ENCODE data around the gene SLC29A2.
"Not testable (repeated sequence)": the region's sequence is repeated elsewhere in the genome, so short reads cannot be mapped to it uniquely, and the experiment has no call there.

Gene SLC29A2

DNA sequence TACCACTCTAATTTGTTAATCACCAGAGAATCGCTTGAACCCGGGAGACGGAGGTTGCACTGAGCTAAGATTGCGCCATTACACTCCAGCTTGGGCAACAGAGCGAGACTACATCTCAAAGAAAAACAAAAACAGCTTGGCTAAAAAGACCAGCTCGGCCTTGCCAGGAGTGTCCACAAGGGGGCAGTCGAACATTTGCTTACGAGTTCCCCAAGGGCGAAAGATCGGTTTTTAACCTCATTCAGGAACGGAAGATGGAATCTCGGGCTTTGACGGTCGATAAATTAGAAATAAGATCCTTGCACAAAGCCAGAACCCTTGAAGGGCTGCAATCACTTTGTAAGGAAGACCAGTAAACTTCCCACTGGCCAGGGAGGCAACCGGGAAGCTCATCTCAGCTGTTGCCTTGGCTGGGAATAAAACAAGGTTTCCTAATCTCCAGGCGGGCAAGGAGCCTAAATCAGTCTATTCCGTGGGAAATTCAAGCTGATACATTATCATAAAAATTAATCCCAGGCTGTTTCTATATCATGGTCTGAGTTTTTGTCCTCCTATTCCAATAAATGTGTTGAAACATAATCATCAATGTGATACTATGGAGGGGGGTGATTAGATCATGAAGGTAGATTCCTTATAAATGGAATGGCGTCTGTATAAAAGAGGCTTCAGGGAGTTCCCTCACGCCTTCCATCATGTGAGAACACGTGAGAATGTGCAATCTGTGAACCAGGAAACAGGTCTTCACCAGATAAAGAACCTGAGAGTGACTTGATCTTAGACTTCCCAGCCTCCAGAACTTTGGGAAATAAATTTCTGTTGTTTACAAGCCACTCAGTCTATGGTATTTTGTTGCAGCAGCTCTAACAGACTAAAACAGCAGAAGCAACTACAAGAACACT, 14.9 kb upstream of the SLC29A2 start:
- peak; percentile 77 for DNase-seq (ENCODE audit: low read depth)

DNA sequence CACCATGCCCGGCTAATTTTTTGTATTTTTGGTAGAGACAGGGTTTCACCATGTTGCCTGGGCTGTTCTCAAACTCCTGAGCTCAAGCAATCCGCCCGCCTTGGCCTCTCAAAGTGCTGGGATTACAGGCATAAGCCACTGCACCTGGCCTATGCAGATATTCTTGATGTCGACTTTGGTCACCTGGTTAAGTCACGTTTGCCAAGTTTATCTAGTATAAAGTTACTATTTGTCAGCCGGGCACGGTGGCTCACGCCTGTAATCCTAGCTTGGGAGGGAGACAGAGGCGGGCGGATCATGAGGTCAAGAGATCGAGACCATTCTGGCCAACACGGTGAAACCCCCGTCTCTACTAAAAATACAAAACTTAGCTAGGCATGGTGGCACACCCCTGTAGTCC, 12.8 kb upstream of the SLC29A2 start:
- DNase-seq (ENCODE audit: low read depth), result not testable (repeated sequence)

DNA sequence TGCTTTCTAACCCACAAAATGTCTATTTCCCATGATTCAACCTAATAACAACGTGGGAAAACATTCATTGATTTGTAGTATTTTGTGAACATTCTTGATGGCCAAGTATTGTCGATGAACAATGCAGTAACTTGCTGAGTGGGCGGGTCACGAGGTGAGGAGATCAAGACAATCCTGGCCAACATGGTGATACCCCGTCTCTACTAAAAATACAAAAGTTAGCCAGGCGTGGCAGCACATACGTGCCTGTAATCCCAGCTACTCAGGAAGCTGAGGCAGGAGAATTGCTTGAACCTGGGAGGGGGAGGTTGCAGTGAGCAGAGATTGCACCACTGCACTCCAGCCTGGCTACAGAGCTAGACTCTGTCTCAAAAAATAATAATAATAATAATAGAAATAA, 8.7 kb upstream of the SLC29A2 start:
- not testable (repeated sequence) for DNase-seq (ENCODE audit: low read depth)

DNA sequence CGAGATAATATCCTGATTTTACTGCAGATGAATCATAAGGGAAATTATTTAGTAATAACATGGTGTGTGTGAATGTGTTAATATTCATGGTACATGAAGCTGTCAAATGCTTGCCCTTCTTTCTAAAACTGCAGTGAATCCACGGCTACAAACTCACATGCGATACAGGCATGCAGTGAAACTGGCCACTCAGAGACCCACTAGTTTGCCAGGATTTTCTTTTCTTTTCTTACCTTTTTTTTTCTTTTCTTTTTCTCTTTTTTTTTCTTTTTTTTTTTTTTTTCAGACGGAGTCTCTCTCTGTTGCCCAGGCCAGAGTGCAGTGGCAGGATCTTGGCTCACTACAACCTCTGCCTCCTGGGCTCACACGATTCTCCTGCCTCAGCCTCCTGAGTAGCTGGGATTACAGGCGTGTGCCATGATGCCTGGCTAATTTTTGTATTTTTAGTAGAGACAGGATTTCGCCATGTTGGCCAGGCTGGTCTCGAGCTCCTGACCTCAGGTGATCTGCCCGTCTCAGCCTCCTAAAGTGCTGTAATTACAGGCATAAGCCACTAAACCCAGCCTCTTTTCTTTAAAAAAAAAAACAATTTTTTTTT, 2.2 kb upstream of the SLC29A2 start:
- DNase-seq (ENCODE audit: low read depth), result not testable (repeated sequence)

DNA sequence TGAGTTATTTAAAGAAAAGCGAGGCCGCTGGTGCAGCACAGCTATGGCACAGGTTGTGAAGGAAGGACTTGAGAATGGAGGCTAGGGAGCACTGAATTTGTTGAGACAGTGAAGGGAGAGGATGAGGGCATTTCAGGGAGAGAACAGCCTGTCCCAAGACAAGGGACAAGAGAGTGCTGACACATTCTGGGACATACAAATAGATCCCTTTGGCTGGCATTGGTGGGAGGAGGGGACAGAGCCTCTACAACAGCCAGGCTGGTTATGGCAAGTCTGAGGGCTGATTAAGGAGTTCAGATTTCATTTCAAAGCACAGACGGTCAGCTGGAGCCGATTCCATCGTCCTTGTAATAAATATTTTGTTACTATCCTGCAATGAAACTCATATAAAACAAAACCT, 1.7 kb upstream of the SLC29A2 start:
- no peak for DNase-seq (ENCODE audit: low read depth)

DNA sequence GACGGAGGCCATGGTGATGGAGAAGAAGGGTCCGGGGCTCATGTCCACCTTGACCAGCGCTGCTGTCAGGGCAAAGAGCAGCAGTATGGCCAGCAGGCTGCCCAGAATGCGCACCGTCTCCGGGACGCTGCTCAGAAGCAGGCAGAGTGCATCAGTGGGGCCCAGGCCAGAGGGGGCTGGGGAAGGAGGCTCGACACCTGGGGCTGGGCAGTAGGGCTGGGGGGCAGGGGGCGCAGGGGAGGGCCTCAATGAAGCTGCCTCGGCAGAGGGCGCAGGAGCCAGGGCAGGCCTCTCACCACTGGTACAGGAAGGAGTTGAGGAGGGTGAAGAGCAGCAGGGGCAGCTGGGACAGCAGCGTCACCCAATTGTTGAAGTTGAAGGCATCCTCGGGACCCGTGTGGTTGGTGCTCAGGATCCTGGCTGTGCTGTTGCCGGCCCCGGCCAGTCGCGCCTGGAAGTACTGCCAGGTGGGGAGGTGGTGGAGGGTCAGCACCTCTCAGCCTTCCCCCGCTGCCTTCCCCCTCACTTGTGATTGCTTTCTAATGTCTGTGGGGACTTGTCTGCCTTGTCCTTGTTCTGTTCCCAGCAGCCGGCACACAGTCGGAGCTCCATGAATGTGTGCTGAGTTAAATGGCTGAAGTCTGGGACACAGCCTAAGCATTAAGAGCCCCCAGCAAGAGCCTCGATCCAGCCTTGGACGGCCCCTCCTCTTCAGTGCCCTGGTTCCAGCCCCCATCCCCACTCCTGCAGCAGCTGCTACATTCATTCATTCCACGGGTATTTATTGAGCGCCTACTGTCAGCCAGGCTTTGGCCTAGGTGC, 2.3 kb downstream of the SLC29A2 start:
- DNase-seq (ENCODE audit: low read depth), result no peak

DNA sequence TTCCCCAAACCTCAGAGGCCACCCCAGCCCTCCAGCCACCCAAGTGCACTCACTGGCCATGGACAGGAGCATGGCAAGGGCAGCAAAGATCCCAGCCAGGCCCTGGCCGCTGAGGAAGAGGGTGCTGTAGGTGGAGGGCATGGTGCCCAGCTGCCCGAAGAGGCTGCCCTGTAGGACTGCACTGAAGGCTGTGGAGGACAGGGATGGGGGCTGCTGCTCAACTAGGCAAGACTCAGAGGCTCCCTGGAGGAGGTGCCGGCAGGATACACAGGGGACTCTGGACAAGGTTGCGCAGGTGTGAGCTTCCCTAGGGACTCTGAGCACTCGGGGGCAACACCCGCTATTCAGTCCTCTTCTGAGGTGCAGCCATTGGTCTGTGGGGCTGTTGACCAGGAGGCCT, 3.1 kb downstream of the SLC29A2 start:
- no peak for DNase-seq (ENCODE audit: low read depth)

DNA sequence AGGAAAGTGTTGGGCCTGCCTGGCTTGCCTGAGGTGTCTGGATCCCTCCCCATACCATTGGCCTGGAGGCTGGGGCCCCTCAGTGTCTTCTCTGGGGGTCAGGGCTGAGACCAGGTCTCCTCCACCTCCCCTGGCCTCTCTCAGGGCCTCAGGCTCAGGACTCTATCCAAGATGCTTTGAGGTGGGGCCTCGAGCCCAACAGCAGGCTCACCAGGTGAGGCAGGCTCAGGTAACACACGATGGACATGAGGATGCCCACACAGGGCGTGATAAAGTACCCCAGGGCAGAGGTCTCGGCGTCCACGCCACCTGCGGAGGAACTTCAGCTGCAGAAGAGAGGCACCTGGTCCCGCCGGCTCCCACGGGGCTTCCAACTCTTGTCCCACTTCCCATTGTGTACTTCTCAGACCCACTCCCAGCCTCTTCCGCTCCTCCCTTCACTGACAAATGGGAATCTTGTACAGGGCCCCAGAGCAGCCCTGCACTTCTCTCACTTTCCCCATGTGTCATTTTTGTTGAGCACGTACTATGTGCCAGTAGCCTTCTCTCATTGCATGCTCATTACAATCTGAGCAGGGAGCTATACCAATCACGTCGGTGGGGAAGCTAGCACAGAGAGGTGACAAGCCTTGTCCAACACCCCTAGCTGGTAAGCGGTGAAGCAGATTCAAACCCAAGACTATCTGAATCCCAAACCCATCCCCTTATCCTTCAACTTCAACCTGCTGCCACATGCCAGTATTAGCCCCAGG, 3.8 kb downstream of the SLC29A2 start:
- no peak for DNase-seq (ENCODE audit: low read depth)

DNA sequence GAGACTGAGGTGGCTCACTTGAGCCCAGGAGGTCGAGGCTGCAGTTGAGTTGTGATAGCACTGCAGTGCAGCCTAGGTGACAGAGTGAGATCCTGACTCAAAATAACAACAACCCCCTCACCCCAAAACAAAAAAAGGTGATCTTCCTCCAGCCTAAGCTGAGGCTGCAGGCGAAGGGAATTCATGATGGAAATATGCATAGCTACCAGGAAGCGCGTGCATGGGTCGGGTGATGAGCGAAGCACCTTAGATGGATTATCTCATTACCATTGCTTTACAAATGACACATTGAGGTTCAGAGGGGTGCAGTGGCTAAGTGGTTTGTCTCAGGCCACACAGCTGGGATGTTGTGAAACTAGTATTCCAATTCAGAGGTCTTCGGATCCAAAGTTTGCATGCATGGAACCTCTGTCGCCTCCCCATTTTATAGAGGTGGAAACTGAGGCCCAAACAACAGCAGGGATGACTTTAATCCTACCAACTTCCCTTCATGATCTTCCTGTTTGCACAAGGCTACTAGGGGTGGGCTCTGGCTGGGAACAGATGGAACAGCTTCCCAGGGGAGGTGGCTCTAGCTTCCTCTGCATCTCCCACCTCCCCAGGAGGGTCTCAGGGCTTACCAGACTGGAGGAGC, 4.6 kb downstream of the SLC29A2 start:
- DNase-seq (ENCODE audit: low read depth), result no peak

DNA sequence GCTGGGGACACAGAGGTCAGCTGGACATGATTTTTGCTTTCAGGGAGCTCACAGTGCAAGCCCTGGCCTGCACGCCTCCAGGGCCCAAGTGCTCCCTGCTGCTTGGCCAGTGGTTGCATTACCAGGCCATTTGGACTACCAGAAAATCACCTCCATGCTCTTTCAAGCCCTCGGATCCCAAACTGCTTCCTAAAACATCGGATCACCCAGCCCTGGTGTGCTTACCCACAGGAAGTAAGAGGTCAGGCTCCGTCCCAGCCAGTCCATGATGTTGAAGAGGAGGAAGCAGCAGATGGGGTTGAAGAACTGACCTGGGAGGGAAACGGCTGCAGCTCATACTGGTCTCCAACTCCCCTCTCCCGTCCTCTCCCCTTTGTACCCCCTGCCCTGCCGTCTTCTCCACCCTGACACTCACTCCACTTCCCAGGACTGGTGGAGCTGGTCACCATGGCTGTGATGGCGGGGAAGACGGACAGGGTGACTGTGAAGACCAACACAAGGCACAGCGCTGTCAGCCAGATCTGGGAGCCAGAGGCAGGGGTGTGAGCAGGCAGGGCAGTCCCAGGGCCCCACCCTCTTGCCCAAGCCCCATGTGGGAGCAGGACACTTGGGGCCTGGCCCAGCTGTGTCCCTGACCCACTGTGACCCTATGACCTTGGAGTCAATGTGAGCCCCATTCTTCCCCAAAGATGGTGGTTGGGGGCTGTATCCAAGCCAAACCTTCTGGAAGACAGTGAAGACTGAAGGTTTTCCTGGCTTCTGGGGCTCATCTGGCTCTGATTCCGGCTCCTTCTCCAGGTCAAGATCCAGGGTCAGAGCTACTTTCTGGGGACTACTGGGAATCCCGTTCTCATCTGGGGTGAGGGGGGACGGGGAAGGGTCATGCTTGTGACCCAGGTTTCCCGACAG, 5.6 kb downstream of the SLC29A2 start:
- DNase-seq (ENCODE audit: low read depth), result no peak

DNA sequence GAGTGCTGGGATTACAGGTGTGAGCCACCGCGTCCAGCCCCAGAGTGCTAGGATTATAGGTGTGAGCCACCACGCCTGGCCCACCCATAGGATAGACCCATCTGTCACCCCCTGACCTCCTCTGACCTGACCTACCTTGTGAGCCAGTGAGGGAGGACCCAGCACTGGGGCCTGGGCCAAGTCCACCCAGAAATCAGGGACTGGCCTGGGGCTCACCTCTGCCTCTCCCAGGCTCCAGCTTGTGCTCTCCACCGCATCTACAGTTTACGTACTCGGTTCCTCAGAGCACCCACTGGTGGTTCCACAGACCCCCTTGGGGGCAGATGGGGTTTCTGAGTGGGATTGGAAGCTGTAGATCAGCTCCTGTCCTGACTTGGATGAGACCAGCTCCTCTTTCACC, 6.4 kb downstream of the SLC29A2 start:
- no peak for DNase-seq (ENCODE audit: low read depth)

DNA sequence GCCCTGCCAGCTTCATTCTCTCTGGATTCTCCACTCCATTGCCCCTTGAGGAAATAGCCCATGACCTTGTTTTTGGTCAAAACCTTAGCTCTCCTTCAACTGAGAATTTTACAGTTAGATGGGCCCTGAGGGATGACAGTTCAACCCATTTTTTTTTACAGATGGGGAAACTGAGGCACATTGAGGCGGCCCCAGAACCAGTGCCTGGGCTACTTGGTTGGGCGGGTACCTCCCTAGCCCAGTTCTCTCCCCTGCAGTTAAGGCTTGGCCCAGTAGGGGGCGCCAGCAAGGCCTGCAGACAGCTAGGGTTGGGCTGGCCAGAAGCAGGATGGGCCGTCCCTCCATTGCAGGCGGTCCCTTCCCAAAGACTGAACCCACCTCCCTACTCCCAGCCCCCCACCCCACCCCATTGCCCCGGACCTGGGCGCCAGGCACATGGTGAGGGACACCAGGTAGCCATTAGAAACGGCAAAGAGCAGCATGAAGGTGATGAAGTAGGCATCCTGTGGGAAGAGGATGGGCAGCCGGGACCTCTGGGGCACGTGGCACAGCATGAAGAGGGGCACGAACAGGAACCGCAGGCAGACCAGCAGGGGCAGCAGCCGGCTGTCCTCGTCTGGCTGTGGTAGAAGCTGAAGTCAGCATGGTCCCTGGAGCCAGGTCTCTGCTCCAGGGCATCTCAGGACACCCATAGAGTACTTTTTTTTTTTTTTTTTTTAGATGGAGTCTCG, 7.6 kb downstream of the SLC29A2 start:
- DNase-seq (ENCODE audit: low read depth), result no peak

DNA sequence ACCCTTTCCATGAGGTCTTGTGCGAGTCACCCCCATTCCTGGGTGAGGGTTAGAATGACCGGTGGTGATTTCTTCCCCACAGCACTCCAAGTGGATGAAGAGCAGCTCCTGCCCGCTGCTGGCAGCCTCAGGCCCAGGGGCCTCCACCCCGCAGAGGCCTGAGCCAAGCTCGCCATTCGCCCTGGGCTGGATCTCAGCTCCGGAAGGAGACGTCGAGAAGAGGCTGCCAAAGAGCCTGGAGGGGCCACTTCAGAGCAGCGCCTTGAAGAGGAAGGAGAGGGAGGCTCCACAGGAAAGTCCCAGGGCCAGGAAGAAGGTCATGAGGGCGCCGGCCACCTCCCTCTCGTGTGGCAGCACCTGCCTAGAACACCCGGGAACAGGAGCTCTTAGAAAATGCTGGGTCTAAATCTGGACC, 8.4 kb downstream of the SLC29A2 start:
- no peak for DNase-seq (ENCODE audit: low read depth)

DNA sequence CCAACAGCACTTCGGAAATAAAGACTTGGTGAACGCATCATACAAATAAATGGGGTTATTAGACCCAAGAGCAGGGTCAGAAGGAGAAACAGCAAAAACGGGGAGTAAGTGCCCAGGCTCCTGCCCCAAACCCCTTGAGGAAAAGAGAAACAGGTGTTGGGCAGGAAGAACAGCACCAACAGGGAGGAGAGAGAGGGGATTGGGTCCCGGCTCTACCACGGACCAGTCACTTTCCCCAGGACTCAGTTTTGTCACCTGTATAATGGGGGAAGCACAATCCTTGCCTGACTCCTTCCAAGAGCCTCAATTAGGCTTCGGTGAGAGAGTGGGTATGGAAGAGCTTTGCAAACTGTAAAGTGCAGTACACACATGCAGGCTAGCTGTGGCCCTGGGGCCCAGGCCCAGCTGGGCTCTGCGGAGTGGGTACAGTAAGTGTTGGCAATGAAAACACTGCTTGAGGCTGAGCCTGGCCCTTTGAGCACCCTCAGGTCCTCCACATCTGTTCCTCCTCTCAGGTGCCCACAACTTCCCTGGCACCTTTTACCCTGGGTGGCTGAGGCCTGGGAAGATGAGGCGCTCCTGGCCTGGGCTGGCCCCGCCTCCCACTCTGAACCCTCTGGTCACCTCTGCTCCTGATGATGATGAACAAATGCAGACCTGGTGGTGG, 8.9 kb downstream of the SLC29A2 start:
- DNase-seq (ENCODE audit: low read depth), result no peak

DNA sequence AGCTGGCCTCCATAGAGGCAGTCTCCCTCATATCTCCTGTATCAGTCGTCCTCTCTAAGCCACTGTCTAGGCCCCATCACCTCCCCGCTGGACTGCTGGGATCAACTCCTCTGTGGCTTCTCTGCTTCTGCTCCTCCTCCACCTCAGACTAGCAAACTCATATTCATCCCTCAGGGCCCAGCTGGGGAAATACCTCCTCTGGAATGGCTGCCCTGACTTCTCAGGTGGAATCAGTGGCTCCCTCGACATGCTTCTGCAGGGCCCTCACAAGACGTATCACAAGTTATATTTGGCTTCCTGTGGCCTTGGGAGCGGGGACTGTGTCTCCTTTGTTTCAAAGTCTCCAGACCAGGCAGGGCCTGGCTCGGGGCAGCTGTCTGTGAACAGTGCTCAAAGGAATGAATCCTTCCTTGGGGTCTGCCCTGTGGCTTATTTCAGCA, 10.0 kb downstream of the SLC29A2 start:
- no peak for DNase-seq (ENCODE audit: low read depth)

DNA sequence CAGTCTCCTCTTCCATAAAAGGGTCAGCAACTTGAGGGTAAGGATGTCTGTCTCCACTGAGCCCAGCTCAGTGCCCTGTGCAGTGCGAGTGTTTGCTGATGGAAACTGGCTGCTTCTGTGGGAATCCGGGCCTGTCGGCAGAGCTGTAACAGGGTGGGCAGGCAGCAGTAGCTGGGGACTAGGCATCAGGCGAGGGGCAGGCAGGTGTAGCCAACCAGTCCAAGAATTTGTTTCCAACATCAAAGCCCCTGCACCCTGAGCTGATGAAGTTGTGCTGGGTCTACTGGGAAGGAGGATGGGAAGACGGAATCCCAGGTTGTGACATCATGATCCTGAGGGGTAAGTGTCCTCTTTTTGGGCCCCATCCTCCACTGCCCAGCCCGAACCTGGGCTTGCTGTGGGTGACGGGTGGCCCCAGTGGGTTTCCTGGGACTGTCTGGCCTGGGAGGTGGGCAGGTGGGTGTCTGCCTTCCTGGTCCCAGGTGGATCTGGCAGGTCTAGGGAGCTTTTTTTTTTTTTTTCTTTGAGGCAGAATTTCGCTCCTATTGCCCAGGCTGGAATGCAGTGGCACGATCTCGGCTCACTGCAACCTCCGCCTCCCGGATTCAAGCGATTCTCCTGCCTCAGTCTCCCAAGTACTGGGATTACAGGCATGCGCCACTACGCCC, 11.0 kb downstream of the SLC29A2 start:
- DNase-seq (ENCODE audit: low read depth), result no peak

DNA sequence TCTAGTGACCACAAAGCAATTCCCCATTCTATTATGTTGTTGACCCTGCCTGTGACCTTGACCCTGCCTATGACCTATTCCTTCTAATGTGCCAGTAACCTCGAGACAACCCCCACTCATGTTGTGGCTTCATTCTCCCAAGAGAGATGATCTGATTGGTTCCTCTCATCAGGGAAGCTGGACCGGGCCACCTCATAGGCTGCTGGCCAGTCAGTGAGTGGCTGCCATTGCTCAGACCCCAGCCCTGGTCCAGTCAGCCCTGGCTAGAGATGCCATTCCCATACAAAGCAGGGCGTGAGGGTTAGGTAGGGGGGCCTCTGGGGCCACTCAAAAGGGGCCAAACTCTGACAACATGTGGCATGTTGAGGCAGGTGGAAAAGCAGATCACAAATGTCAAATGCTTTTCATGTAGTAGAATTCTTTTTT, 11.9 kb downstream of the SLC29A2 start:
- no peak for DNase-seq (ENCODE audit: low read depth)

DNA sequence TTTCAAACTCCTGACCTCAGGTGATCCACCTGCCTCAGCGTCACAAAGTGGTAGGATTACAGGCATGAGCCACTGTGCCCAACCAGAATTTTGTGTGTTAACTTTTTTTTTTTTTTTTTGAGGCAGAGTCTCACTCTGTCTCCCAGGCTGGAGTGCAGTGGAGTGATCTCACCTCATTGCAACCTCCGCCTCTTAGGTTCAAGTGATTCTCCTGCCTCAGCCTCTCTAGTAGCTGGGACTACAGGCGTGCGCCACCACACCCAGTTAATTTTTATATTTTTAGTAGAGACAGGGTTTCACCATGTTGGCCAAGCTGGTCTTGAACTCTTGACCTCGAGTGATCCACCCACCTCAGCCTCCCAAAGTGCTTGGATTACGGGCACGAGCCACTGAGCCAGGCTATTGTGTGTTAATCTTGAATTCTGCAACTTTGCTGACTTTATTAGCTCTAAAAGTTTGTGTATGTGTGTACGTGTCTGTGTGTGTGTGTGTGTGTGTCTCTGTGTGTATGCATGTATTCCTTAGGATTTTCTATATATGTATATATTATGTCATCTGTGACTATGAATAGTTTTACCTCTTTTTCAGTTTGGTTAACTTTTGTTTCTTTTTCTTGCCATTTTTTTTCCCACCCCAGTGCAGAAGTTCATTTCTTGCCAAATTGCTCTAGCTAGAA, 20.9 kb downstream of the SLC29A2 start:
- DNase-seq (ENCODE audit: low read depth), result not testable (repeated sequence)

Measured in fibroblast of the conjunctiva (primary cell).